ENCODE measurements around the gene NCR2.

The NCR2 gene

DNA sequence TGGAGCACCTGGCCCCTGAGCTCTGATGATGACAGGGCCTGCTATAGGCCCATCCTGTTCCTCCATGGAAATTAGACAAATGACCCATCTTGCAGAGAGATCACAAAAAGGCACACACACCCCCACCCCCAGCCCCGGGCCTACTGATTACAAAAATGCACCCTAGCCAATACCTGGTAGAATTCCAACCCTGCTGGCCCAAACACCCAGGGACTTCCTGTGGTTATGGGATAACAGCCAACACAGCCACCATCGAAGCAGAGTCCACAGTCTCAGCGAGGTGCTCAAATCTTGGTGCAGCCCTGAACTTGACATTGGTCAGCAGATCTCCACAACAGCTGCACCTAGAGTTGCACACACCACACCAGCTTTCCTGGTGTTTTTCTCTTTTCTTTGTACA, 17.0 kb downstream of the NCR2 start:
- no peak overlapping the region for H3K4me3 ChIP-seq (ENCODE audit: low read depth, low read length, poor library complexity, severe bottlenecking)
- no peak overlapping the region for H3K4me2 ChIP-seq (ENCODE audit: low read length)
- H3K79me2 ChIP-seq (ENCODE audit: insufficient read depth, low read length) = no peaks in the 10 kb centered on the region
- H4K20me1 ChIP-seq (ENCODE audit: insufficient read depth, low read length) = no peaks in the 10 kb centered on the region
- H3F3A ChIP-seq (ENCODE audit: insufficient read depth, low read length) = no peaks in the 10 kb centered on the region
- H3K9me3 ChIP-seq (ENCODE audit: low read length) = no peaks in the 10 kb centered on the region
- TF ChIP-seq, protein P1, sequence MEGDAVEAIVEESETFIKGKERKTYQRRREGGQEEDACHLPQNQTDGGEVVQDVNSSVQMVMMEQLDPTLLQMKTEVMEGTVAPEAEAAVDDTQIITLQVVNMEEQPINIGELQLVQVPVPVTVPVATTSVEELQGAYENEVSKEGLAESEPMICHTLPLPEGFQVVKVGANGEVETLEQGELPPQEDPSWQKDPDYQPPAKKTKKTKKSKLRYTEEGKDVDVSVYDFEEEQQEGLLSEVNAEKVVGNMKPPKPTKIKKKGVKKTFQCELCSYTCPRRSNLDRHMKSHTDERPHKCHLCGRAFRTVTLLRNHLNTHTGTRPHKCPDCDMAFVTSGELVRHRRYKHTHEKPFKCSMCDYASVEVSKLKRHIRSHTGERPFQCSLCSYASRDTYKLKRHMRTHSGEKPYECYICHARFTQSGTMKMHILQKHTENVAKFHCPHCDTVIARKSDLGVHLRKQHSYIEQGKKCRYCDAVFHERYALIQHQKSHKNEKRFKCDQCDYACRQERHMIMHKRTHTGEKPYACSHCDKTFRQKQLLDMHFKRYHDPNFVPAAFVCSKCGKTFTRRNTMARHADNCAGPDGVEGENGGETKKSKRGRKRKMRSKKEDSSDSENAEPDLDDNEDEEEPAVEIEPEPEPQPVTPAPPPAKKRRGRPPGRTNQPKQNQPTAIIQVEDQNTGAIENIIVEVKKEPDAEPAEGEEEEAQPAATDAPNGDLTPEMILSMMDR (IDR thresholded peaks at IDR 0.05; ENCODE audit: low read length) = no peak
- no peak for TF ChIP-seq EZH2 (IDR thresholded peaks at IDR 0.05; ENCODE audit: borderline replicate concordance, low read length)
- H3K9ac ChIP-seq (ENCODE audit: low read length) = no peak overlapping the region
- no peak overlapping the region for H2AFZ ChIP-seq (ENCODE audit: low read length)
- H3K4me1 ChIP-seq (ENCODE audit: insufficient read depth, low read length, severe bottlenecking) = no peaks in the 10 kb centered on the region
- no peaks in the 10 kb centered on the region for H3K9me2 ChIP-seq (ENCODE audit: low read depth, low read length)
- no peaks in the 10 kb centered on the region for H3K36me3 ChIP-seq (ENCODE audit: insufficient read depth, low read length)
- no peak overlapping the region for H3K27ac ChIP-seq (ENCODE audit: low read depth, low read length, poor library complexity, severe bottlenecking)
- peaks cover 6% of the 10 kb centered on the region; the same call in 1 of the 2 replicates for H3K27me3 ChIP-seq (ENCODE audit: insufficient read depth, low read length)

DNA sequence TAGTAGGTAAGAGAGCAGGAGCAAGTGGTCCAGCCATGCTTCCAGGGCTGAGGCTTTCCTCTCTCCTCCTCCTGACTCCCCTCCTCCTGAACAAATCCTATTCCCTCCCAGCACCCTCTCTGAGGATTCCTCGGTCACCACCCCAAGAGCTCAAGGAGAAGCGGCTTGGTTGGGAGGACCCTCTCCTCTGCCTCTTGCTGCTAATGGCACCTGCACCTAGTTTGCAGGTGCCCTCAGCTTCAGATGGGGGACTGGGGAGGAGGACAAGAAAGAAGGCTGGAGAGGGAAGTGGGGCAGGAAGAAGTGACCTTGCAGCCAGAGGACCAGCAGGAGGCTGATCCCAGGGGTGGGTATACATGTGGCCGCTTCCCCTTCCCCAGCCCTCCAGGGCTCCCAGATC, 17.5 kb downstream of the NCR2 start:
- Histone ChIP-seq H3K79me2 (ENCODE audit: insufficient read depth, low read length) (no peaks in the 10 kb centered on the region), H3F3A (ENCODE audit: insufficient read depth, low read length) (no peaks in the 10 kb centered on the region), H3K4me1 (ENCODE audit: insufficient read depth, low read length, severe bottlenecking) (no peaks in the 10 kb centered on the region), H4K20me1 (ENCODE audit: insufficient read depth, low read length) (no peaks in the 10 kb centered on the region), H3K9me2 (ENCODE audit: low read depth, low read length) (no peaks in the 10 kb centered on the region), H3K4me3 (ENCODE audit: low read depth, low read length, poor library complexity, severe bottlenecking) (no peak overlapping the region), H3K4me2 (ENCODE audit: low read length) (no peak overlapping the region), H3K27me3 (ENCODE audit: insufficient read depth, low read length) (peaks cover 6% of the 10 kb centered on the region; the same call in 1 of the 2 replicates), H3K27ac (ENCODE audit: low read depth, low read length, poor library complexity, severe bottlenecking) (no peak overlapping the region), H3K36me3 (ENCODE audit: insufficient read depth, low read length) (no peaks in the 10 kb centered on the region), H3K9ac (ENCODE audit: low read length) (no peak overlapping the region), H3K9me3 (ENCODE audit: low read length) (no peaks in the 10 kb centered on the region), H2AFZ (ENCODE audit: low read length) (no peak overlapping the region)
- TF ChIP-seq, protein P1 (IDR thresholded peaks at IDR 0.05; ENCODE audit: low read length) = no peak
- no peak for TF ChIP-seq EZH2 (IDR thresholded peaks at IDR 0.05; ENCODE audit: borderline replicate concordance, low read length)

DNA sequence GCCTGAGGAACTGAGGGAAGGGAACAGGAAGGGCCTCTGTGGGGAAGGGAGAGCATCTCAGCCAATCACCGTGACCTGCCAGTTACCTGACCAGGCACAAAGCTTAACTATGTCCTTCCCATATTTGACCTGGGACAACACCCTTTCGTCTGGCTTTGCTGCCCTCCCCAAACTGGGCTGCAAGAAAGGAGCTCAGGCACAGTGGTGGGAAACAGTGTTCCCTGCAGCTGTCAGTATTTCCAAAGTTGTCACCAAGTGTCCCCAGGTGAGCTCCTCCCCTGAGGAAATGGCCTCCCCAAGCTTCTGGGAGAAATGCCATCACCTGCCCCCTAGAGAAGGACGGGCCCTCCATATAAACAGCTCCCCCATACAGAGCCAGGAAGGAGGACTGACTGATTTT, 17.9 kb downstream of the NCR2 start:
- TF ChIP-seq, protein P1 (IDR thresholded peaks at IDR 0.05; ENCODE audit: low read length) = no peak
- TF ChIP-seq EZH2 (IDR thresholded peaks at IDR 0.05; ENCODE audit: borderline replicate concordance, low read length) = no peak
- Histone ChIP-seq H2AFZ (ENCODE audit: low read length) (no peak overlapping the region), H3K9ac (ENCODE audit: low read length) (no peak overlapping the region), H3K27ac (ENCODE audit: low read depth, low read length, poor library complexity, severe bottlenecking) (no peak overlapping the region), H3K9me3 (ENCODE audit: low read length) (no peaks in the 10 kb centered on the region), H3K79me2 (ENCODE audit: insufficient read depth, low read length) (no peaks in the 10 kb centered on the region), H3K4me1 (ENCODE audit: insufficient read depth, low read length, severe bottlenecking) (no peaks in the 10 kb centered on the region), H3F3A (ENCODE audit: insufficient read depth, low read length) (no peaks in the 10 kb centered on the region), H3K27me3 (ENCODE audit: insufficient read depth, low read length) (peaks cover 6% of the 10 kb centered on the region; the same call in 1 of the 2 replicates), H3K9me2 (ENCODE audit: low read depth, low read length) (no peaks in the 10 kb centered on the region), H3K4me3 (ENCODE audit: low read depth, low read length, poor library complexity, severe bottlenecking) (no peak overlapping the region), H4K20me1 (ENCODE audit: insufficient read depth, low read length) (no peaks in the 10 kb centered on the region), H3K36me3 (ENCODE audit: insufficient read depth, low read length) (no peaks in the 10 kb centered on the region), H3K4me2 (ENCODE audit: low read length) (no peak overlapping the region)
